HEK293 (cell line): Measurements from ENCODE around the gene AMER3.
A peak's percentile ranks its signal among the peaks of the same experiment; 100 is the strongest.

Experiments
- BCL11B ChIP-seq: fragments of 450-650 bp; formaldehyde crosslinking; IDR thresholded peaks from 2 replicates; pipeline ENCODE4 v1.5.1; 2016; ENCODE audit warnings: low read depth, missing biosample characterization, missing genetic modification characterization
- GLIS1 ChIP-seq: fragments of 450-650 bp; formaldehyde crosslinking; IDR thresholded peaks from 2 replicates; pipeline ENCODE4 v1.5.1; 2016; ENCODE audit warnings: missing biosample characterization, missing genetic modification characterization
- IKZF3 ChIP-seq: fragments of 450-650 bp; IDR thresholded peaks from 2 replicates; pipeline ENCODE4 v1.5.0; 2018; ENCODE audit warnings: missing biosample characterization, mild to moderate bottlenecking, missing genetic modification characterization, moderate library complexity
- KLF1 ChIP-seq: fragments of 450-650 bp; formaldehyde crosslinking; IDR thresholded peaks from 2 replicates; pipeline ENCODE4 v1.5.1; 2016; ENCODE audit warnings: missing biosample characterization, missing genetic modification characterization
- KLF10 ChIP-seq: fragments of 450-650 bp; IDR thresholded peaks from 2 replicates; pipeline ENCODE4 v1.5.1; 2018; ENCODE audit warnings: missing biosample characterization, mild to moderate bottlenecking, missing genetic modification characterization
- KLF8 ChIP-seq: fragments of 450-650 bp; formaldehyde crosslinking; IDR thresholded peaks from 2 replicates; pipeline ENCODE4 v1.5.1; 2016; ENCODE audit warnings: missing biosample characterization, missing genetic modification characterization
- MZF1 ChIP-seq: fragments of 450-650 bp; formaldehyde crosslinking; IDR thresholded peaks from 2 replicates; pipeline ENCODE4 v1.5.1; 2017; ENCODE audit warnings: missing biosample characterization, missing genetic modification characterization, borderline replicate concordance
- RBAK ChIP-seq: fragments of 450-650 bp; formaldehyde crosslinking; IDR thresholded peaks from 2 replicates; pipeline ENCODE4 v1.5.1; 2016; ENCODE audit warnings: missing biosample characterization, missing genetic modification characterization
- TRIM28 ChIP-seq: IDR thresholded peaks from 2 replicates; pipeline ENCODE4 v1.6.1; 2011; ENCODE audit warnings: low read length, control low read depth, borderline replicate concordance
- ZBTB7A ChIP-seq: fragments of 450-650 bp; formaldehyde crosslinking; IDR thresholded peaks from 2 replicates; pipeline ENCODE4 v1.5.1; 2016; ENCODE audit warnings: low read depth, missing biosample characterization, missing genetic modification characterization
- ZEB2 ChIP-seq: fragments of 450-650 bp; formaldehyde crosslinking; IDR thresholded peaks from 2 replicates; pipeline ENCODE4 v1.5.1; 2016; ENCODE audit warnings: missing biosample characterization, missing genetic modification characterization
- ZNF112 ChIP-seq: fragments of 450-650 bp; formaldehyde crosslinking; IDR thresholded peaks from 2 replicates; pipeline ENCODE4 v1.5.0; 2017; ENCODE audit warnings: missing biosample characterization, missing genetic modification characterization
- ZNF157 ChIP-seq: fragments of 450-650 bp; formaldehyde crosslinking; IDR thresholded peaks from 2 replicates; pipeline ENCODE4 v1.5.1; 2016; ENCODE audit warnings: missing biosample characterization, missing genetic modification characterization
- ZNF184 ChIP-seq: fragments of 450-650 bp; IDR thresholded peaks from 2 replicates; pipeline ENCODE4 v1.5.1; 2018; ENCODE audit warnings: missing biosample characterization, mild to moderate bottlenecking, missing genetic modification characterization
- ZNF202 ChIP-seq: fragments of 450-650 bp; formaldehyde crosslinking; IDR thresholded peaks from 2 replicates; pipeline ENCODE4 v1.5.1; 2016; ENCODE audit warnings: missing biosample characterization, missing genetic modification characterization, borderline replicate concordance
- ZNF292 ChIP-seq: fragments of 450-650 bp; formaldehyde crosslinking; IDR thresholded peaks from 2 replicates; pipeline ENCODE4 v1.5.1; 2016; ENCODE audit warnings: low read depth, missing biosample characterization, missing genetic modification characterization, borderline replicate concordance
- ZNF391 ChIP-seq: fragments of 450-650 bp; formaldehyde crosslinking; IDR thresholded peaks from 2 replicates; pipeline ENCODE4 v1.5.1; 2016; ENCODE audit warnings: low read depth, missing biosample characterization, missing genetic modification characterization, borderline replicate concordance
- ZNF394 ChIP-seq: fragments of 450-650 bp; formaldehyde crosslinking; IDR thresholded peaks from 2 replicates; pipeline ENCODE4 v1.5.1; 2016; ENCODE audit warnings: missing biosample characterization, missing genetic modification characterization, mild to moderate bottlenecking, moderate library complexity, borderline replicate concordance
- ZNF48 ChIP-seq: fragments of 450-650 bp; formaldehyde crosslinking; IDR thresholded peaks from 2 replicates; pipeline ENCODE4 v1.5.1; 2016; ENCODE audit warnings: missing biosample characterization, missing genetic modification characterization
- ZNF521 ChIP-seq: fragments of 450-650 bp; formaldehyde crosslinking; IDR thresholded peaks from 2 replicates; pipeline ENCODE4 v1.5.1; 2017; ENCODE audit warnings: missing biosample characterization, mild to moderate bottlenecking, missing genetic modification characterization
- ZNF548 ChIP-seq: fragments of 450-650 bp; formaldehyde crosslinking; IDR thresholded peaks from 2 replicates; pipeline ENCODE4 v1.5.1; 2016; ENCODE audit warnings: missing biosample characterization, missing genetic modification characterization
- ZNF571 ChIP-seq: fragments of 450-650 bp; formaldehyde crosslinking; IDR thresholded peaks from 2 replicates; pipeline ENCODE4 v1.5.0; 2017; ENCODE audit warnings: missing biosample characterization, missing genetic modification characterization
- ZNF600 ChIP-seq: fragments of 450-650 bp; formaldehyde crosslinking; IDR thresholded peaks from 2 replicates; pipeline ENCODE4 v1.5.1; 2016; ENCODE audit warnings: missing biosample characterization, missing genetic modification characterization
- ZNF610 ChIP-seq: fragments of 450-650 bp; formaldehyde crosslinking; IDR thresholded peaks from 2 replicates; pipeline ENCODE4 v1.5.1; 2016; ENCODE audit warnings: missing biosample characterization, missing genetic modification characterization, borderline replicate concordance
- ZNF785 ChIP-seq: fragments of 450-650 bp; formaldehyde crosslinking; IDR thresholded peaks from 2 replicates; pipeline ENCODE4 v1.5.1; 2016; ENCODE audit warnings: missing biosample characterization, missing genetic modification characterization
- ZSCAN30 ChIP-seq: fragments of 450-650 bp; IDR thresholded peaks from 2 replicates; pipeline ENCODE4 v1.5.1; 2018; ENCODE audit warnings: missing biosample characterization, mild to moderate bottlenecking, missing genetic modification characterization, moderate library complexity
- ZXDB ChIP-seq: fragments of 450-650 bp; formaldehyde crosslinking; IDR thresholded peaks from 2 replicates; pipeline ENCODE4 v1.5.1; 2016; ENCODE audit warnings: missing biosample characterization, missing genetic modification characterization
- TF ChIP-seq, protein P1 (sequence below): fragments of 450-650 bp; formaldehyde crosslinking; IDR thresholded peaks from 2 replicates; pipeline ENCODE4 v1.5.1; 2016; ENCODE audit warnings: missing biosample characterization, missing genetic modification characterization
- TF ChIP-seq, protein P2 (sequence below): fragments of 450-650 bp; formaldehyde crosslinking; IDR thresholded peaks from 2 replicates; pipeline ENCODE4 v1.5.1; 2016; ENCODE audit warnings: missing biosample characterization, missing genetic modification characterization
- TF ChIP-seq, protein P3 (sequence below): fragments of 450-650 bp; formaldehyde crosslinking; conservative IDR thresholded peaks from 2 replicates; pipeline ENCODE4 v1.5.1; 2016; ENCODE audit warnings: low read depth, missing biosample characterization, missing genetic modification characterization
- TF ChIP-seq, protein P4 (sequence below): fragments of 450-650 bp; formaldehyde crosslinking; optimal IDR thresholded peaks from 2 replicates; pipeline ENCODE3; 2016; ENCODE audit warnings: missing biosample characterization, mild to moderate bottlenecking, missing genetic modification characterization
- TF ChIP-seq, protein P5 (sequence below): fragments of 450-650 bp; formaldehyde crosslinking; IDR thresholded peaks from 2 replicates; pipeline ENCODE4 v1.5.1; 2016; ENCODE audit warnings: missing biosample characterization, missing genetic modification characterization

Gene AMER3

DNA sequence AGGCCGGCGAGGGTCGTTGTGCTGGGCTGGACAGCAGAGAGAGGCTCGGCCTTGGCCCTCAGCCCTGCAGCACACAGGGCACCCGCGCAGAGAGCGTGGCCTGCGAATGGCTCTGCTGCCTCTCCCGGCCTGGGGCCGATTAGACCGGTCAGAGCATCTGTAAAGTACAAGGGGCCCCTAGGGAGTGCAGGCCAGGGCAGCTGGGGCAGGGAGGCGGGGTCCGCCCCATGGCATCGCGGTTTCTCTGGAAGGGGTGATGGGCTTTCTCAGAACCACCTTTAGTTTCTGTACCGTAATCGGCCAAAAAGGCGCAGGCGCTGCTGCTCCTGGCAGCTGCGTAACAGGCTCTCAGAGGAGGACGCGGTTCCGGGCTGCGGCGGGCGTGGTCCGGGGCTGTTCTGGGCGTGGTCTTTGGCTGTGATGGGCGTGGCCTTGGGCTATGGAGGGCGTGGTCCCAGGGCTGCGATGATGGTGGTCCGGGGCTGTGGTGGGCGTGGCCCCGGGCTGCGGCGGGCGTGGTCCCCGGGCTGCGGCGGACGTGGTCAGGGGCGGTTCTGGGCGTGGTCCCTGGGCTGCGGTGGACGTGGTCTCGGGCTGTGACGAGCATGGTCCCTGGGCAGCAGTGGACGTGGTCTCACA is 27.9 kb upstream of the AMER3 start (continued):
- TF ChIP-seq TRIM28 (peak; percentile 59; the same call in 1 of the 2 replicates), ZNF610 (no peak), KLF1 (tag by site-specific recombination) (peak; percentile 99), ZNF292 (tag by site-specific recombination) (no peak), ZNF394 (tag by site-specific recombination) (no peak), ZEB2 (tag by site-specific recombination) (no peak), ZNF391 (no peak), ZXDB (tag by site-specific recombination) (no peak), MZF1 (tag by site-specific recombination) (no peak), KLF8 (peak; percentile 99), ZNF521 (tag by site-specific recombination) (no peak), BCL11B (tag by site-specific recombination) (no peak), ZNF548 (tag by site-specific recombination) (no peak), ZNF184 (tag by site-specific recombination) (no peak), KLF10 (no peak), ZNF202 (no peak), ZSCAN30 (0 out of 2 replicates have a peak, but pooled peaks have one; percentile 30), ZNF112 (tag by site-specific recombination) (no peak), ZNF785 (tag by site-specific recombination) (no peak), IKZF3 (no peak), ZNF48 (tag by site-specific recombination) (no peak), ZNF157 (tag by site-specific recombination) (no peak), GLIS1 (tag by site-specific recombination) (no peak), RBAK (no peak), ZNF600 (tag by site-specific recombination) (no peak), ZBTB7A (no peak), ZNF571 (tag by site-specific recombination) (no peak)
- TF ChIP-seq, protein P1, sequence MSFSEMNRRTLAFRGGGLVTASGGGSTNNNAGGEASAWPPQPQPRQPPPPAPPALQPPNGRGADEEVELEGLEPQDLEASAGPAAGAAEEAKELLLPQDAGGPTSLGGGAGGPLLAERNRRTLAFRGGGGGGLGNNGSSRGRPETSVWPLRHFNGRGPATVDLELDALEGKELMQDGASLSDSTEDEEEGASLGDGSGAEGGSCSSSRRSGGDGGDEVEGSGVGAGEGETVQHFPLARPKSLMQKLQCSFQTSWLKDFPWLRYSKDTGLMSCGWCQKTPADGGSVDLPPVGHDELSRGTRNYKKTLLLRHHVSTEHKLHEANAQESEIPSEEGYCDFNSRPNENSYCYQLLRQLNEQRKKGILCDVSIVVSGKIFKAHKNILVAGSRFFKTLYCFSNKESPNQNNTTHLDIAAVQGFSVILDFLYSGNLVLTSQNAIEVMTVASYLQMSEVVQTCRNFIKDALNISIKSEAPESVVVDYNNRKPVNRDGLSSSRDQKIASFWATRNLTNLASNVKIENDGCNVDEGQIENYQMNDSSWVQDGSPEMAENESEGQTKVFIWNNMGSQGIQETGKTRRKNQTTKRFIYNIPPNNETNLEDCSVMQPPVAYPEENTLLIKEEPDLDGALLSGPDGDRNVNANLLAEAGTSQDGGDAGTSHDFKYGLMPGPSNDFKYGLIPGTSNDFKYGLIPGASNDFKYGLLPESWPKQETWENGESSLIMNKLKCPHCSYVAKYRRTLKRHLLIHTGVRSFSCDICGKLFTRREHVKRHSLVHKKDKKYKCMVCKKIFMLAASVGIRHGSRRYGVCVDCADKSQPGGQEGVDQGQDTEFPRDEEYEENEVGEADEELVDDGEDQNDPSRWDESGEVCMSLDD (tag by site-specific recombination), result no peak
- TF ChIP-seq, protein P2, sequence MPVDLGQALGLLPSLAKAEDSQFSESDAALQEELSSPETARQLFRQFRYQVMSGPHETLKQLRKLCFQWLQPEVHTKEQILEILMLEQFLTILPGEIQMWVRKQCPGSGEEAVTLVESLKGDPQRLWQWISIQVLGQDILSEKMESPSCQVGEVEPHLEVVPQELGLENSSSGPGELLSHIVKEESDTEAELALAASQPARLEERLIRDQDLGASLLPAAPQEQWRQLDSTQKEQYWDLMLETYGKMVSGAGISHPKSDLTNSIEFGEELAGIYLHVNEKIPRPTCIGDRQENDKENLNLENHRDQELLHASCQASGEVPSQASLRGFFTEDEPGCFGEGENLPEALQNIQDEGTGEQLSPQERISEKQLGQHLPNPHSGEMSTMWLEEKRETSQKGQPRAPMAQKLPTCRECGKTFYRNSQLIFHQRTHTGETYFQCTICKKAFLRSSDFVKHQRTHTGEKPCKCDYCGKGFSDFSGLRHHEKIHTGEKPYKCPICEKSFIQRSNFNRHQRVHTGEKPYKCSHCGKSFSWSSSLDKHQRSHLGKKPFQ (tag by site-specific recombination), result no peak
- TF ChIP-seq, protein P3, sequence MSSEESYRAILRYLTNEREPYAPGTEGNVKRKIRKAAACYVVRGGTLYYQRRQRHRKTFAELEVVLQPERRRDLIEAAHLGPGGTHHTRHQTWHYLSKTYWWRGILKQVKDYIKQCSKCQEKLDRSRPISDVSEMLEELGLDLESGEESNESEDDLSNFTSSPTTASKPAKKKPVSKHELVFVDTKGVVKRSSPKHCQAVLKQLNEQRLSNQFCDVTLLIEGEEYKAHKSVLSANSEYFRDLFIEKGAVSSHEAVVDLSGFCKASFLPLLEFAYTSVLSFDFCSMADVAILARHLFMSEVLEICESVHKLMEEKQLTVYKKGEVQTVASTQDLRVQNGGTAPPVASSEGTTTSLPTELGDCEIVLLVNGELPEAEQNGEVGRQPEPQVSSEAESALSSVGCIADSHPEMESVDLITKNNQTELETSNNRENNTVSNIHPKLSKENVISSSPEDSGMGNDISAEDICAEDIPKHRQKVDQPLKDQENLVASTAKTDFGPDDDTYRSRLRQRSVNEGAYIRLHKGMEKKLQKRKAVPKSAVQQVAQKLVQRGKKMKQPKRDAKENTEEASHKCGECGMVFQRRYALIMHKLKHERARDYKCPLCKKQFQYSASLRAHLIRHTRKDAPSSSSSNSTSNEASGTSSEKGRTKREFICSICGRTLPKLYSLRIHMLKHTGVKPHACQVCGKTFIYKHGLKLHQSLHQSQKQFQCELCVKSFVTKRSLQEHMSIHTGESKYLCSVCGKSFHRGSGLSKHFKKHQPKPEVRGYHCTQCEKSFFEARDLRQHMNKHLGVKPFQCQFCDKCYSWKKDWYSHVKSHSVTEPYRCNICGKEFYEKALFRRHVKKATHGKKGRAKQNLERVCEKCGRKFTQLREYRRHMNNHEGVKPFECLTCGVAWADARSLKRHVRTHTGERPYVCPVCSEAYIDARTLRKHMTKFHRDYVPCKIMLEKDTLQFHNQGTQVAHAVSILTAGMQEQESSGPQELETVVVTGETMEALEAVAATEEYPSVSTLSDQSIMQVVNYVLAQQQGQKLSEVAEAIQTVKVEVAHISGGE (tag by site-specific recombination), result no peak
- TF ChIP-seq, protein P4, sequence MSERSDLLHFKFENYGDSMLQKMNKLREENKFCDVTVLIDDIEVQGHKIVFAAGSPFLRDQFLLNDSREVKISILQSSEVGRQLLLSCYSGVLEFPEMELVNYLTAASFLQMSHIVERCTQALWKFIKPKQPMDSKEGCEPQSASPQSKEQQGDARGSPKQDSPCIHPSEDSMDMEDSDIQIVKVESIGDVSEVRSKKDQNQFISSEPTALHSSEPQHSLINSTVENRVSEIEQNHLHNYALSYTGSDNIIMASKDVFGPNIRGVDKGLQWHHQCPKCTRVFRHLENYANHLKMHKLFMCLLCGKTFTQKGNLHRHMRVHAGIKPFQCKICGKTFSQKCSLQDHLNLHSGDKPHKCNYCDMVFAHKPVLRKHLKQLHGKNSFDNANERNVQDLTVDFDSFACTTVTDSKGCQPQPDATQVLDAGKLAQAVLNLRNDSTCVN (tag by site-specific recombination), result peak; percentile 43
- TF ChIP-seq, protein P5, sequence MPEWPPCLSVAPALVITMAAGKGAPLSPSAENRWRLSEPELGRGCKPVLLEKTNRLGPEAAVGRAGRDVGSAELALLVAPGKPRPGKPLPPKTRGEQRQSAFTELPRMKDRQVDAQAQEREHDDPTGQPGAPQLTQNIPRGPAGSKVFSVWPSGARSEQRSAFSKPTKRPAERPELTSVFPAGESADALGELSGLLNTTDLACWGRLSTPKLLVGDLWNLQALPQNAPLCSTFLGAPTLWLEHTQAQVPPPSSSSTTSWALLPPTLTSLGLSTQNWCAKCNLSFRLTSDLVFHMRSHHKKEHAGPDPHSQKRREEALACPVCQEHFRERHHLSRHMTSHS, result no peak
